ENCODE results near the gene TMEM207. TPM values are rescaled to one million over a fixed set of nuclear protein-coding genes. Genes with fewer than 3 reads are reported as not detected.

TMEM207 gene
- total and polyA plus RNA-seq, 2 of the 4 experiments (the other 2 are of a cell fraction), result not detected

DNA sequence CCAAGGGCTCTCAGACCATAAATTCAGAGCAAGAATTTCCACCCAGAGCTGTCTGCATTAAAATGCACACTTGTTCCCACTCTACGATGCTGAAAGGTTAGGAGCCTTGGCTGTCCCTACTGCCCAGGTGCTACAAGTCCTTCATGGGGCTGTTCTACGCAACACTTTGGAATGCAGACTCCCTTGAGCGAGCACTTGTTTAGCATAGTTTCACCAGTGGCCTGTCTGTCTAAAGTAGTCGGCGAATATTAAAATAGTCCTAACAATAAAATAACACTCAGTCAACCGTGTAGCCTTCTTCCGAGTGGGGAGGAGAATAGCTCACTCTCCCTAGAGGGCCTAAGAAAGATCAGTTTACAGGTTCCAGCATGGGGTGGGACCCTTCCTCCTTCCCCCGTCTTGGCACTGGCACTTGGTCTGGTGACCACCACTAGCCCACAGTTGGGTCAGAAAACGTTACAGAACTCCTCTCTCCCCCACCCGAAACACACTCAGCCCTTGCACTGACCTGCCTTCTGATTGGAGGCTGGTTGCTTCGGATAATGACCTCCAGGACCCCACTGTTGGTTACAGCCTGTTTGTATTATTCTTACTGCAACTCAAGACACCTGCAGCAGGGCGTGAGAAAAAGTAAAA is 62.0 kb downstream of the TMEM207 start, which contains the start of gene CLDN16:
Gene CLDN16 (plus strand): TSS at position 586 of the 636 bp plus-strand sequence. CDS start 167 bp downstream, outside the sequence.
- no peaks in the 10 kb centered on the region for H3K9me3 ChIP-seq (ENCODE audit: control insufficient read depth, insufficient read depth, low read length)
- no peaks in the 10 kb centered on the region for H4K20me1 ChIP-seq (ENCODE audit: insufficient read depth, low read length)
- peak within 1 kb of the TSS; percentile 46; the same call in 1 of the 2 replicates for H3K18ac ChIP-seq (ENCODE audit: low read depth, low read length)
- no peak for ATAC-seq (ENCODE audit: low read depth)
- H3K4me2 ChIP-seq (ENCODE audit: low read depth, low read length), result no peak within 1 kb of the TSS
- no peak within 1 kb of the TSS for H3K56ac ChIP-seq (ENCODE audit: extremely low read depth, insufficient read depth, low read length)
- H4K5ac ChIP-seq (ENCODE audit: low read depth, low read length), result peak within 1 kb of the TSS; percentile 39; the same call in 1 of the 2 replicates
- ChIA-PET CTCF (no interaction called here), POLR2A (ENCODE audit: unreplicated experiment) (no interaction called here)
- H3K79me1 ChIP-seq (ENCODE audit: low read depth in 1 of 2, low read length in 2 of 2), result no peaks in the 10 kb centered on the region; a peak in 1 of 4 replicates
- peak within 1 kb of the TSS; percentile 30 to 67; a peak in 3 of 4 replicates for H4K8ac ChIP-seq (ENCODE audit: low read depth in 2 of 2, low read length in 2 of 2)
- intact Hi-C loops (cut with micrococcal nuclease), result loop anchor here (5.0 kb wide), 1 partner anchor 175 kb away; no protein-coding TSS in a partner anchor
- no peak for DNase-seq
- peak within 1 kb of the TSS; percentile 97 for H2AK5ac ChIP-seq (ENCODE audit: low read depth, low read length)
- no peak for TF ChIP-seq BHLHE40 (IDR thresholded peaks at IDR 0.05; ENCODE audit: low read depth, low read length)
- TF ChIP-seq RAD21 (IDR thresholded peaks at IDR 0.05; ENCODE audit: low read length), result no peak
- no peak for TF ChIP-seq FOS (IDR thresholded peaks at IDR 0.05; ENCODE audit: low read depth, low read length)
- no peak for TF ChIP-seq SMC3 (IDR thresholded peaks at IDR 0.05; ENCODE audit: low read depth, low read length)
- TF ChIP-seq POLR2A (IDR thresholded peaks at IDR 0.05; ENCODE audit: low read depth, low read length), result no peak
- TF ChIP-seq RFX5 (IDR thresholded peaks at IDR 0.05; ENCODE audit: low read depth, low read length), result no peak
- TF ChIP-seq, protein P1, sequence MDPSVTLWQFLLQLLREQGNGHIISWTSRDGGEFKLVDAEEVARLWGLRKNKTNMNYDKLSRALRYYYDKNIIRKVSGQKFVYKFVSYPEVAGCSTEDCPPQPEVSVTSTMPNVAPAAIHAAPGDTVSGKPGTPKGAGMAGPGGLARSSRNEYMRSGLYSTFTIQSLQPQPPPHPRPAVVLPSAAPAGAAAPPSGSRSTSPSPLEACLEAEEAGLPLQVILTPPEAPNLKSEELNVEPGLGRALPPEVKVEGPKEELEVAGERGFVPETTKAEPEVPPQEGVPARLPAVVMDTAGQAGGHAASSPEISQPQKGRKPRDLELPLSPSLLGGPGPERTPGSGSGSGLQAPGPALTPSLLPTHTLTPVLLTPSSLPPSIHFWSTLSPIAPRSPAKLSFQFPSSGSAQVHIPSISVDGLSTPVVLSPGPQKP (IDR thresholded peaks at IDR 0.05; ENCODE audit: borderline replicate concordance, low read depth, low read length), result no peak
- TF ChIP-seq MAFK (IDR thresholded peaks at IDR 0.05; ENCODE audit: low read depth, low read length), result no peak
- TF ChIP-seq CEBPB (IDR thresholded peaks at IDR 0.05; ENCODE audit: low read depth, low read length), result no peak
- TF ChIP-seq MAZ (IDR thresholded peaks at IDR 0.05; ENCODE audit: borderline replicate concordance, low read depth, low read length), result no peak
- H3K27ac ChIP-seq (ENCODE audit: insufficient read depth, low read length), result no peak within 1 kb of the TSS; the same call in 1 of the 2 replicates
- 88% methylated on average over 4 of the region's 12 CpGs; no CpG with 5 or more reads in 1 of the 2 experiments for WGBS, 2 experiments (ENCODE audit: extremely low coverage in 2 of 2, insufficient read length in 1 of 2)
- H2BK15ac ChIP-seq (ENCODE audit: low read depth, low read length), result peak within 1 kb of the TSS; percentile 86
- peak within 1 kb of the TSS; percentile 79 for H3K14ac ChIP-seq (replicated peaks; ENCODE audit: low read depth, low read length)
- no TSS peak for BruUV-seq (replicated peaks)
- H3K4me1 ChIP-seq (ENCODE audit: control insufficient read depth, insufficient read depth, low read length), result peaks cover 8% of the 10 kb centered on the region
- no peak within 1 kb of the TSS for H3K4me3 ChIP-seq (ENCODE audit: insufficient read depth, low read depth, low read length)
- no peak within 1 kb of the TSS; the same call in 1 of the 2 replicates for H3K23ac ChIP-seq (ENCODE audit: low read depth, low read length)
- H3K36me3 ChIP-seq (ENCODE audit: control insufficient read depth, insufficient read depth, low read length), result no peaks in the 10 kb centered on the region
- peak within 1 kb of the TSS; percentile 84 for H3K4ac ChIP-seq (ENCODE audit: low read depth, low read length)
- in situ Hi-C loops (cut with MboI; ENCODE audit: low sequenced_read_pairs), result no loop called here
- peak within 1 kb of the TSS; percentile 93 for H2BK120ac ChIP-seq (ENCODE audit: low read depth, low read length)
- H2BK20ac ChIP-seq (ENCODE audit: low read depth, low read length), result peak within 1 kb of the TSS; percentile 94
- H3K9me1 ChIP-seq (ENCODE audit: insufficient read depth, low read length), result no peaks in the 10 kb centered on the region; the same call in 1 of the 2 replicates
- no peaks in the 10 kb centered on the region for H3K27me3 ChIP-seq (ENCODE audit: control insufficient read depth, insufficient read depth, low read length)
- dilution Hi-C loops (cut with HindIII; ENCODE audit: low sequenced_read_pairs, unreplicated experiment), result no loop called here
- peak within 1 kb of the TSS; percentile 58 for H4K91ac ChIP-seq (ENCODE audit: insufficient read depth, low read depth, low read length)
- peak within 1 kb of the TSS; percentile 75 for H2AK9ac ChIP-seq (replicated peaks; ENCODE audit: low read depth, low read length, poor library complexity)
- H3K9ac ChIP-seq (ENCODE audit: low read depth, low read length), result no peak within 1 kb of the TSS
- H2BK5ac ChIP-seq (ENCODE audit: low read depth, low read length, poor library complexity, severe bottlenecking), result peak within 1 kb of the TSS; percentile 99
- peak within 1 kb of the TSS; percentile 52 for H2AFZ ChIP-seq (replicated peaks; ENCODE audit: low read length, poor library complexity)
